ENCODE results near the gene RNF14. TPM values are rescaled to one million over a fixed set of nuclear protein-coding genes. Genes with fewer than 3 reads are reported as not detected.
"Not testable (repeated sequence)": the region's sequence is repeated elsewhere in the genome, so short reads cannot be mapped to it uniquely, and the experiment has no call there.

Gene RNF14
- polyA plus RNA-seq, 12 donors, result 35.1 to 51.2 (median 46.2) TPM; not detected in 1

DNA sequence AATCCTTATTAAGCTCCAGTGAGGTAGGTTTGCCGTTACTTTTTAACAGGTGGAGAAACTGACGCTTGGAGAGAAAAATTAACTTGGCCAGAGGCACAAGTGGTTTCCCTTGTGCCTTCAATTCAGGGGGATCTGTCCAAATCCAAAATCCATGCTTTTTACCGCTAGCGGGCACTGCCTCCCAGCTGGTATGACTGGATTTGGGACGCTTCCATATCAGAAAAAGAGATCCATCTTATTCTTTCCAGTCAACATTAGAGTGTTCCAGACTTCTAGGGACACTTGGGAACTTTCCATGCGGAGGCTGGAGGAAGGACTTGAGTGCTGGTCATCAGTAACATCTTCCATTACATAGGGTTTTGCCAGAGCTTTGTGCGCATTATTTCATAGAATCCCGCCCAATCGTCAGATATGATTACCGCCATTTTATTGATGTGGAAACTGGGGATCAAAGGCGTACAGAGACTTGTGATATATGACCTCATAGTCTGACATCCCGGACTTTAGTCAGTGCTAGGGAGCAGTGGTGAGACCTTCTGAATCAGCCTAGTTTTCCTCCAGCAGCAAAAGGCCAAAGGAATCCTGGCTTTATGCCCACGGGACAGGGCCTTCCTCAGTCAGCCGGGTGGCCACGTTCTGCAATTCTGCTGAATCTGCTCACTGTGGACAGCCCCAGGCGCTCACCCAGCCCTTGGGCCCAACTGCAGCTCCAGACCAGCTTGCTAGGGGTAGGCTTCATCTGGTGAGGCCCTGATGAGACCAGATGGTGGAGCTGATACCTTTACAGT lies 45.0 kb downstream of the RNF14 start:
- no peak for DNase-seq

DNA sequence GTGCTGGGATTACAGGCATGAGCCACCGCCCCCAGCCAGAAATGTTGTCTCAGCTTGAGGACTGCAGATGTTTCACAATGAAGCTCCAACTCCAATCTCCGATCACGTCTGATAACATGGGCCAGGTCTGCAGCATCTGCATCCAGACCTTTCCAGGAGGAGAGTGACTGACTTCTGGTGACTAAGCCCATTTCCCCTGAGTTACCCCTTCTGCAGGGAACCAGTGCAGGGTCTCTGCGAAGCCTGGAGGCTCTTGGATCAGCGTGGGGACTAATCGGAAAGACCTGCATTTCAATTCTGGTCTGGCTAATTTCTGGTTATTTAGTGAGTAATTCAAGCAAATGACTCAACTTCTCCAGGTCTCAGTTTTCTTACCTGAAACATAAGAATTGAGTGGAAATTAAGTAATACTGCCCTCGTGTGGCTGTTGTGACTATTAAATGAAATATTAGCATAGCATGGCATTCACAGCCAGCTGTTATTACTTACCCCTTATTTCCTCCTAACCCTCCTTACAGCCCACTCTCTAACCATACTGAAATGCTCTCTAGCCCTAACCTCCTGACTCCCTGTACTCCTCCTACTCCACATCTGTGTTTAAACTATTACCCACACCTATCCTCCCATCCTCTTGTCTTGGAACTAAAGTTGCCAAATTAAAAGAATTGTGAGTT lies 46.1 kb downstream of the RNF14 start:
- DNase-seq, result peak; percentile 48

DNA sequence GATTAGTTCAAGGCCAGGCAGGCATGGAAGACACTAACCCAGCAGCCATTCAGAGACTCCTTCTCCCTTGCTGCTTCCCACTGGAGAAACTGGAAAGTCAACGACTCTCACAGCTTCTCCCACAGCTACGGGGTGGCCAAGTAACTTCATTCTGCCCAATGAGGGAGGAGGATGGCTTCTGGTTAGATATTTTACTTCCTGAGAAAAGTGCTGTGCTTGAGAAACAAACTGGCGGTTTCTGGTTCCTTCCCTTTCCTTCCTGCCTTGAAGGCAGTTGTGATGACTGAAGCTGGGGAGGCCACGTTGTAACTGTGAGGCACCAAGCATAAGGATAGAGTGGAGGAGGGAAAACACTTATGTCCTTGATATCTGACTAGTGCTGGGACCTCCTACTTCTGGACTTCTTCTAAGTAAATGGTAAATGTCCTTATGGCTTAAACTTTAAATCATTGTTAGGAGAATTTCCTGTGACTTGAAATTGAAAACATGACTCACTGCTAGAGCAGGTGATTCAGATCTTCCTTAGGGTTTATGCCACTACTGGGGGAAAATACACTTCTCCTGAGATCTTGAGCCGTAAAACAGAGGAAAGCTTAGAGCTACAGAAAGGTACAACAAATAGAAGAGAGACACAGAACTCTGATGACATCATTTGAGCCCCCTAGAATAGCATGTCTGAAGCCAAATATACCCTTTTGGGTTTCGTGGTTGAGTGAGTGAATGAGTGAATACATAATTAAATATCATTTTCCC lies 47.1 kb downstream of the RNF14 start:
- peak; percentile 17 for DNase-seq

DNA sequence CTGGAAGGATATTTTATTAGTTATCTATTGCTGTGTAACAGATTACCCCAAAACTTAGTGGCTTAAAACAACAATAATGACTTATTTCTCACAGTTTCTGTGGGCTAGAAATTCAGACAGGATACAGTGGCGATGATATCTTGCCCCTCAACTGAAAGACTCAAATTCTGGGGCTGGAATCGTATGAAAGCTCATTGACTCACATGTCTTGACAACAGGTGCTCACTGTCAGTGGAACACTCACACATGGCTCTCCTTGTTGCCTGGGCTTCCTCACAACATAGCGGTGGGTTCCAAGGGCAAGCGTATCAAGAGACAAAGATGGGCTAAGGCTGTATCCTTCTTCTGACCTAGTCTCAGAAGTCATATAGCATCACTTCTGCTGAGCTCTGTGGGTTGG lies 47.7 kb downstream of the RNF14 start:
- no peak for DNase-seq

DNA sequence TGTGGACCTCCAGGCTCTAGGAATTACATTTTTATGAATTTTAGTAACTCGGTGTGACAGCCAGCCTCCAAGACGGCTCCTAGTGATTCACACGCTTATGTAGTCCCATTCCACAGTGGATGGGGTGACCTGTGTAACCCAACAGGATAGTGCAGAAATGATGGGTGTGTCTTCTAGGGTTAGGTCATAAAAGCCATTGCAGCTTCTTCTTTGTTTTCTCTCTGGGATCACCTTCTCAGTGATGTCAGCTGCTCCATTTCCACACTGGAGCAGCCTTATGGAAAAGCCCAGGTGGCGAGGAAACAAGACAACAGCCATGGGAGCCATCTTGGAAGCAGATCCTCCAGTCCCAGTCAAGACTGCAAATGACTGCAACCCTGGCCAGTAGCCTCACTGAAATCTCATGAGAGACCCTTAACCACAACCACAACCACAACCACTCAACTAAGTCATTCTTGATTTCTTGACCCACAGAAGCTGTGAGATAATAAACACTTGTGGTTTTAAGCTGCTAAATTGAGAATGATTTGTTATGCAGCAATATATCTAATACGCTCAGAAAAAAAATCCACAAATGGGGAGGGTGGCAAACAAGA lies 49.0 kb downstream of the RNF14 start:
- DNase-seq, result no peak

DNA sequence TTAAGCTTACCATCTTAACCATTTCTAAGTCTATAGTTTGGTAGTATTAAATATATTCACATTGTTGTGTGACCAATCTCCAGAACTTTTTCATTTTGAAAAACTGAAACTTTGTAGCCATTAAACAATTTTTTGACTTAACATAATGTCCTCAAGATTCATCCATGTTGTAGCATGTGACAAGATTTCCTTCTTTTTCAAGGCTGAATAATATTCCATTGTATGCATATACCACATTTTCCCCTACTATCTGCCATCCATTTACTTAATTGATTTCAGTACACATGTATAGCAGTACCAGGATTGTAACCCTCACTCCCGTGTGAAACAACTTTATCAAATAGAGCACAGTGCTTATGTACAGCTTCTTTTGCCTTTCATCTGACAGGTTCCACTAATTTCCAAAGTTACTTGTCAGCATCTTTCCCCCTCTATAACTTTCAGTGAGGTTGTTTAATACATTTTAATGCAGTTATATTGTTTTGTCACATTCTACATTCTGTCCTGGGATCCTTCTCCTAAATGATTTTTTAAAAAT lies 51.3 kb downstream of the RNF14 start:
- DNase-seq, result no peak

DNA sequence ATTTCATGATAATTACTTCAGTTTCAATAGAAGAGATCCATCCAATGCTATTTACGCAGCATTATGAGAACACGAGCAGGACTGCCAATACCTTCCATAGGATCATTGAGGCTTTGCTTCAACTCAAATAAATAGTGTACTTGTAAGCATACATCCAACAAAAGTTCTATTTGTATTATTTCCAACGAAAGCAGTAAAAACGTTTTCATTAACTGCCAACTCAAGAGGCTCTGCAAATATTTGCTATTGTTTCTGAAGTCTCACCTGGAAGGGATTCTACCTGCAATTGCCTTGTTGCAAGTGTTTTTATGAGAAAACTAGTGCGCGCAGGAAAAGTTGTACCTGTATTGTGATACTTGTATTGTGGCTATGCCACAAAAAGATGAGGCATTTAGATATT lies 54.9 kb downstream of the RNF14 start:
- DNase-seq, result no peak

DNA sequence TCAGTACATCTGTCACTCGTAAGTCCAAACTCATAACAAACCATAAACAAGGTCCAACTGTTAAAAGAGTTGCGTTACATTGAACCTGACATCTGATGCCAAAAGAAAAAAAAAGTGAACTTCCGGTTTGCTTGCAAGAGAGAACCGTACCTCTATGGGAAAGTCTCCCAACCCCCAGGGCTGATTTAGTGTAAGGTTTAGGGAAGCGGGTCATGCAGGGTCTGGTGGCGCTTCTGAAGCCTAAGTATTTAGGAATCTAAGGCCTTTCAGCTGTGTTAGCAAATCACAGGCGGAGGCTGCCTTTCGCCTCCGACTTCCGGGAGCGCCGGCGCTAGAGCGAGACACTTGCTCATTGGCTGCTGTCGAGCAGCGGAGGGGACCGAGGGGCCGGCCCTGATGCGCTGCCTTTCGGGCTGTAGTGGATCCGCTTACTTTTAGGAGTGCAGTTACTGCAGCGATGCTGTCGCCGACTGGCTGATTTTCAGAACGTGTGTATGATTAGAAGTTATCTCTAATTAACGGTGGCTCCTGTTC lies 55.9 kb downstream of the RNF14 start:
- DNase-seq, result peak; percentile 90

DNA sequence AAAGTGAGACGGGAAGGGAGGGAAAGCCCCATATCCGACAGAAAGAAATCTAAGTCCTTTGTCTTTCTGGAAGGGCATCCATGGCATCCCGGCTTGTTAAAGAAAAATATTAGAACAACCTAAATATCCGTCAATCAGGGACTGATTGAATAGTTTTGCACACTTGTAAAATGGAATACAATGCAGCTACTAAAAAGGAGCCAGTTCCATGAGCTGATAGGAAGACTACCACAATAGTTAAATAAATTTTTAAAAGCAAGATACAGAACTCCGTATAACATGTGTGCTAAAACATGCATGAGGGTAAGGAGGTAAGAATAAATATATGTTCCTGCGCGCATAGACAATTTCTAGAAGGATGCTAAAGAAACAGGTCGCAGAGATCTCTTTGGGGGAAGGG lies 56.7 kb downstream of the RNF14 start:
- DNase-seq, result no peak

DNA sequence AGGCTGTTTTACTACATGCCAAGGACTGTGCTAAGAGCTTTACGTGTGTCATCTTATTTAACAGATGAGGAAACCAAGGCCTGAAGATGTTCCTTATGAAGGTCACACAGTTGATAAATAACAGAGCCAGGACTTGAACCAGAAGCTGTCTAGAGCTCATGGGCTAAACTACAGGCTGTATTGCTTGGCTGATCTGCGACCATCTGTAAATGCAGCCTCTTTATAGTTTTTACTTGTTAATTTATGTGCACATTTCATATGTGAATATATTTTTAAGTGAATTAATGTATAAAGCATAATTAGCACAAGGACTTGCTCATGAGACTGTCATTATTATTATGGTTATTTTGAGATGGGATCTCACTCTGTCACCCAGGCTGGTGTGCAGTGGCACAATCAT lies 63.2 kb downstream of the RNF14 start:
- no peak for DNase-seq

DNA sequence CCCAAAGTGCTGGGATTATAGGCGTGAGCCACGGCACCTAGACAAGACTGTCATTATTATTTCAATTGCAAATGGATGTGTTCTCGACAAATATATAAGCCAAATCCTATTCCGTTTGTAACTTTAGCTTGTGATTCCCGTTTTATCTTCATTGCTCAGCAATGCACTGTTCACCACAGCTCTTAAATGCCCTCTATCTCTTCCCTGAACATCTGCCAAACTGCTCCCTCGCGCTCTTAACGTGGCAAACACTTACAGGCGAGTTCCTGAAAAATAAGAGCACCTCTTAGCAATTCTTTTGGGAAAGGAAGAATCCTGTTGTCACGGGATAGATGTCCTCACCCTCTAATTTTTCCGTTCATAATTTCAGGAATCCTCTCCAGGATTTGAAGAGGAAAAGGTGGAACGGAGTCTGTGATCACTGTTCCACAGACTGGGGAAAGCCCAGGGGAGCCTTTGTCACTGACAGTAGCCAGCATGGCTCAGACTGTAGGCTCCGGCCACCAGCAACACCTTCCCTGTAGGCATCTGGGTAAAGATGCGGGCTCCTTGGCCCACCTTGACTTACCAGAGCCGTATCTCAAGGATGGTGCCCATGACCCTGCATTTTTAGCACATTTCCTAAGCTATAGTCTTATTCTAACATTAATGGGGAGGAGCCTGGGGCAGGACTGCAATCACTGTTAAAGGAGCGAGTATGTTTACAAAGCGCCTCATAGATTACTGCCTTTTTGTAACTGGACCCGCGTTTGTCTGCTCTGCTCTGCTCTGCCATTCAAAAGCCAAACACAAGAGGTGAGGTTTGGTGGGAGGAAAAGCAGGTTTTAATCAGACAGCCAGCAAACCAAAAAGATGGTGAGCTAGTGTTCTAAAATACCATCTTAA lies 64.1 kb downstream of the RNF14 start:
- DNase-seq, result no peak

DNA sequence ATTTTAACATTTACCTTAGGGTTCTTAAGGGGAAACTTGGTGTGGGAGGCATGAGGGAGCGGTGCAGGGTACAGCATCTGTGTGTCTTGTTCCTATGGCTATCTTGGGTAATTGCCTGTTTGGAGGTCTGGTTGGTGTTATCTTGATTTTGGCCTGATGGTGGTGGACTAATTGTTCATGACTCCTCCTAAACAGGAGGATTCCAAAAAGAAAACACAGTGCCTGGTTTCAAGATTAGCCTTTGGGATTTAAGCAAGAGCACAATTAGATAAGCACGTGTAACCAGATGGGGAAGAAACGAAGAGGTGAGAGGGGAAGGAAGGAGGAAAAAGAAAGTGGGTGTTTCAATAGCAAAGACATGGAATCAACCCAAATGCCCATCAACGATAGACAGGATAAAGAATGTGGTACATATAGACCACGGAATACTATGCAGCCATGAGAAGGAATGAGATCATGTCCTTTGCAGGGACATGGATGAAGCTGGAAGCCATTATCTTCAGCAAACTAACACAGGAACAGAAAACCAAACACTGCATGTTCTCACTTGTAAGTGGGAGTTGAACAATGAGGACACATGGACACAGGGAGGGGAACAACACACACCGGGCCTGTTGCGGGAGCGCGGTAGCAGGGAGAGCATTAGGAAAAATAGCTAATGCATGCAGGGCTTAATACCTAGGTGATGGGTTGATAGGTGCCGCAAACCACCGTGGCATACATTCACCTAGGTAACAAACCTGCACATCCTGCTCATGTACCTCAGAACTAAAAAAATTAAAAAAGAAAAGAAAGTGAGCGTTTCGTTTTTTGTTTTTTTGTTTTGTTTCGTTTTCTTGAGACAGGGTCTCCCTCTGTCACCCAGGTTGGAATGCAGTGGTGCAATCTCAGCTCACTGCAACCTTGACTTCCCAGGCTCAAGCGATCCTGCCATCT lies 65.0 kb downstream of the RNF14 start:
- DNase-seq, result not testable (repeated sequence)

DNA sequence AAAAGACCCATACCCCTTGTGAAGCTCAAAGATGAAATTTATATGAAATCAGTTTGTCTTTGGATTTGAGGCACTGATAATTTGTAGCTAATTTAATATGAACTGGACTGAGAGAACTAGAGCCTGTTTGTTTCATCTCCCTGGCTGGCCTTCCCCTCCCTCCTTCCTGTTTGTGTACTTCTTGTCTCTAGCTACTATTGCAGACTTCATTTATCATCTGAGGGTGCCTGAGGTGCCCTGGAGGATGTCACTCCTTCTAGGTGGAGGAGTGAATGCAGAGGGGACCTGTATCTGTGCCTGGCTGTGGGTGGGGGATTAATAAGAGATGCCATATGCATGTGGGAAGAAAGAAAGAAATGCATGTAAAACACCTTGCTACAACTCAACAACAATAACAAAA lies 66.1 kb downstream of the RNF14 start:
- no peak for DNase-seq

DNA sequence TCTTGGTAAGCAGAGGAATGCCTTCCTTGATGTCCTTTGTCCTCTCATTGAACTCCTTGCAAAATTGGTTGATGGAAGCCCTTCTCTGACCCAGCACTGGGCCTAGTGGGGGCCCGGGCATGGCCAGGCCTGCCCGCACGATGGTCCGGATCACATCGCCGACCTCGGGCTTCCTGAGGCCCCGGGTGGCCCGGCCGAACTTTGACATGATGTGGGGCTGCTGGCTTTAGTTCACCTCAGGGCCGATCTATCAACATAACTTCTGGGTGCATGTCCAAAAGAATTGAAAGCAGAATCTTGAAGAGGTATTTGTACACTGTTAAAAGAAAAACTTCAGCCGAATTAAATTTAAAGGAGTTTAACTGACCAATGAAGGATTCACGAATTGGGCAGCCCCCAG lies 68.0 kb downstream of the RNF14 start:
- no peak for DNase-seq

DNA sequence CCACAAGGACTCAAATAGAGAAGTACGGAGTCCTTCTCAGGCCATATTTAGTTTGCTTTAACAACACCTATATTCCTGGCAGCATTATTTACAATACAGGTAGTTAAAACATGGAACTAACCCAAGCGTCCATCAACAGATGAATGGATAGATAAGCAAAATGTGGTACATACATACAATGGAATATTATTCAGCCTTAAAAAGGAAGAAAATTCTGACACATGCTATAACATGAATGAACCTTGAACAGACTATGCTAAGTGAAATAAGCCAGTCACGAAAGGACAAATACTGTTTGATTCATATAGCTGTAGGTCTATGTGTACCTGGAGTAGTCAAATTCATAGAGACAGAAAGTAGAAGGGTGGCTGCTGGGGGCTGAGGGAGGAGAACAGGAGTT lies 68.7 kb downstream of the RNF14 start:
- not testable (repeated sequence) for DNase-seq

DNA sequence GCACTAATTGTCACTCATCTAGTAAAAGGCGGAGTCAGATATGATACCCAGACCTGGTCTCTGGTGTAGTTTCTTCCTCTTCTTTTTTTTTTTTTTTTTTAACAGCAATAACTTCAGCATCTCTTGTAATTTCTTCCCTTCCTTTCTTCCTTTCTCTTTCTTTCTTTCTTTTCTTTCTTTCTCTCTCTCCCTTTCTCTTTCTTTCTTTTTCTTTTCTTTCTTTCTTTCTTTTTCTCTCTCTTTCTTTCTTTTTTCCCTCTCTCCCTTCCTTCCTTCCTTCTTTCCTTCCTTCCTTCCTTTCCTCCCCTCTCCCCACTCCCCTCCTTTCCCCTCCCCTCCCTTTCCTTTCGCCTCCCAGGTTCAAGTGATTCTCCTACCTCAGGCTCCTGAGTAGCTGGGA lies 69.8 kb downstream of the RNF14 start:
- no peak for DNase-seq

Data from muscle of arm (tissue), 12 donors.